Stimulated activated naive B cell treated with anti-CD40 and anti-IgM and Interleukin-4, amounts not matched to agents 10 μg/mL and 1 μg/mL and 100 μg/mL, for 72 hours (primary cell): ENCODE results near the gene HOXA4.

ENCODE experiments used
- ATAC-seq, 2 donors: fragments of 150-1000 bp; cut with Tn5 transposase; replicated peaks; 2 replicates each; pipeline ENCODE4 v1.10.0; 2021; ENCODE audit warnings: moderate library complexity in 1 of 2
- DNase-seq: peaks from one replicate; pipeline ENCODE4 v3.0.0; 2021
- H3K27ac Mint-ChIP-seq: one replicate; pipeline ENCODE4 v1.8.0; 2022; ENCODE audit warnings: mild to moderate bottlenecking, mixed read lengths
- H3K27me3 Mint-ChIP-seq, 2 donors: one replicate each; pipeline ENCODE4 v1.8.0; 2022; ENCODE audit warnings: mixed read lengths in 2 of 2
- H3K36me3 Mint-ChIP-seq, 2 donors: one replicate each; pipeline ENCODE4 v1.8.0; 2022; ENCODE audit warnings: mixed read lengths in 2 of 2, mild to moderate bottlenecking in 1 of 2
- H3K4me1 Mint-ChIP-seq, 2 donors: one replicate each; pipeline ENCODE4 v1.8.0; 2022; ENCODE audit warnings: mixed read lengths in 2 of 2, mild to moderate bottlenecking in 1 of 2
- H3K4me3 Mint-ChIP-seq, 2 donors: one replicate each; pipeline ENCODE4 v1.8.0; 2022; ENCODE audit warnings: mild to moderate bottlenecking in 2 of 2, mixed read lengths in 2 of 2, moderate library complexity in 1 of 2
- H3K9me3 Mint-ChIP-seq, 2 donors: one replicate each; pipeline ENCODE4 v1.8.0; 2022; ENCODE audit warnings: mixed read lengths in 2 of 2, mild to moderate bottlenecking in 1 of 2

HOXA4 gene

GRCh38 chr7:27094304-27095049, 36.1 kb downstream of the HOXA4 start:
- Mint-ChIP-seq H3K9me3 (no peaks in the 10 kb centered on the region), H3K4me3 (peak overlapping the region in 1 of 2 donors; percentile 88), H3K4me1 (peaks cover 31 to 46% of the 10 kb centered on the region in 2 donors), H3K27me3 (peaks cover 76 to 91% of the 10 kb centered on the region in 2 donors), H3K27ac (peak overlapping the region; percentile 56), H3K36me3 (peaks cover 3 to 11% of the 10 kb centered on the region in 2 donors)
- DNase-seq (no peak), ATAC-seq (no peak)

GRCh38 chr7:27093184-27093895, 37.2 kb downstream of the HOXA4 start:
- Mint-ChIP-seq H3K4me3 (no peak overlapping the region), H3K36me3 (peaks cover 4 to 5% of the 10 kb centered on the region in 2 donors), H3K27ac (no peak overlapping the region), H3K9me3 (peaks cover 0 to 2% of the 10 kb centered on the region in 2 donors), H3K4me1 (peaks cover 22 to 35% of the 10 kb centered on the region in 2 donors), H3K27me3 (peaks cover 76 to 89% of the 10 kb centered on the region in 2 donors)
- ATAC-seq (no peak), DNase-seq (no peak)

DNA sequence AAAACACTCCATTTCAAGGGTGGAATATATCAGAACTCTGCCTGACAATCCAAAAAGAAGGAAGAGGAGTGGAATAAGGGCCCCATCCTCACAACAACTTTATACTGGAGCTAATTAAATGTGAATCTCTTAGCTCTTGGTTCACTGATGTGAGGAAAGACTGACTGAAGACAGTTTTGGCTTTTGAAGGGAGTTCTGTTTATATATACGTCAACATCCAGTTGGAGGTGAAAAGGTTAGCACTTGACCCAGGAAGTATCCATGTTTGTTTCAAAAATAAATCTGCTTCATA, 37.8 kb downstream of the HOXA4 start:
- Mint-ChIP-seq H3K27ac (no peak overlapping the region), H3K36me3 (peaks cover 4 to 5% of the 10 kb centered on the region in 2 donors), H3K4me3 (no peak overlapping the region), H3K9me3 (peaks cover 0 to 2% of the 10 kb centered on the region in 2 donors), H3K4me1 (peaks cover 19 to 32% of the 10 kb centered on the region in 2 donors), H3K27me3 (peaks cover 74 to 89% of the 10 kb centered on the region in 2 donors)
- DNase-seq (no peak), ATAC-seq (no peak)

DNA sequence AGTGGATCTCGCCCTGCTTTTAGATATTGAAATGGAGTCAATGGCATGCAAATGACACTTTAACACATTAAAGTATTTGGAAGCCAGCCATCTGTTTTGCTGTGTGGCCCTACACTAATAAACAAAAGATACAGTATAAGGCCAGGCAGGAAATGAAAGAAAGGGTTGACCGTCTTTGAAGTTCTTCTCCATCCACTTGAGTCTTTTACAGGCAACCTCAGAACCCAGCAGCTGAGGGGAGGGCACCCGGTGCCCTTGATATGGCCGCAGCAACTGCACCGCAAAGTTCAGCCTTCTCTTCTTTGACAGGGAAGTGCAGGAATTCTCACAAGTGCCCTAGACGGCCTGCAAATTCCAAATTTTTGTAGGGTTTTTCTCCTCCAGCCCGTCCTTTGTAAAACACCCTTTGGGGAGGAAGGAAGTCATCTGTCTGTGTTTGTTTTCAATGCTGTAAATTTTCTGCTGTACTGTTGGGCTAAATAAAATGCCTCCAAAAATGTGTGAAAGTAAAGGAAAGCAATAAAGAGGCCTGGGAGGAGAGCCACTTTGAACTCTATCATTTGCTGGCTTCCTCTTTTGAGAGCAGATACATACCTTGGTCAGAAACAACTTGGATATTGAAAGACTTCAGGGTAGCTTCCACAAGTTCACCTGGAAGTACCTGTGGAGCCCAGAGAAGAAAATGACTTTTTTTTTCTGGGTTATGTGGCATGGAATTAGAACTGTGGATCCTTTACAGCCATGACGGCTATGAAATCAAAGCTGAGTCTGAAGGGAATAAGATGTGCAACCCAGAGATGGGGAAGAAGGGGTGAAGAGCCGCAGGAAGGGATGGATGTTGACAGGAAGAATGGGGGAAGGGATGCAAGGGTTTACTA, 38.4 kb downstream of the HOXA4 start:
- peaks cover 75 to 89% of the 10 kb centered on the region in 2 donors for H3K27me3 Mint-ChIP-seq
- DNase-seq (no peak), ATAC-seq (no peak)
- peaks cover 0 to 2% of the 10 kb centered on the region in 2 donors for H3K9me3 Mint-ChIP-seq
- H3K36me3 Mint-ChIP-seq: peaks cover 2 to 5% of the 10 kb centered on the region in 2 donors
- no peak overlapping the region for H3K27ac Mint-ChIP-seq
- peaks cover 14 to 31% of the 10 kb centered on the region in 2 donors for H3K4me1 Mint-ChIP-seq
- H3K4me3 Mint-ChIP-seq: no peak overlapping the region

- Mint-ChIP-seq H3K27me3 (peaks cover 75 to 89% of the 10 kb centered on the region in 2 donors), H3K27ac (no peak overlapping the region)
These were observed 39.5 kb downstream of the HOXA4 start for GRCh38 chr7:27091105-27091504.

DNA sequence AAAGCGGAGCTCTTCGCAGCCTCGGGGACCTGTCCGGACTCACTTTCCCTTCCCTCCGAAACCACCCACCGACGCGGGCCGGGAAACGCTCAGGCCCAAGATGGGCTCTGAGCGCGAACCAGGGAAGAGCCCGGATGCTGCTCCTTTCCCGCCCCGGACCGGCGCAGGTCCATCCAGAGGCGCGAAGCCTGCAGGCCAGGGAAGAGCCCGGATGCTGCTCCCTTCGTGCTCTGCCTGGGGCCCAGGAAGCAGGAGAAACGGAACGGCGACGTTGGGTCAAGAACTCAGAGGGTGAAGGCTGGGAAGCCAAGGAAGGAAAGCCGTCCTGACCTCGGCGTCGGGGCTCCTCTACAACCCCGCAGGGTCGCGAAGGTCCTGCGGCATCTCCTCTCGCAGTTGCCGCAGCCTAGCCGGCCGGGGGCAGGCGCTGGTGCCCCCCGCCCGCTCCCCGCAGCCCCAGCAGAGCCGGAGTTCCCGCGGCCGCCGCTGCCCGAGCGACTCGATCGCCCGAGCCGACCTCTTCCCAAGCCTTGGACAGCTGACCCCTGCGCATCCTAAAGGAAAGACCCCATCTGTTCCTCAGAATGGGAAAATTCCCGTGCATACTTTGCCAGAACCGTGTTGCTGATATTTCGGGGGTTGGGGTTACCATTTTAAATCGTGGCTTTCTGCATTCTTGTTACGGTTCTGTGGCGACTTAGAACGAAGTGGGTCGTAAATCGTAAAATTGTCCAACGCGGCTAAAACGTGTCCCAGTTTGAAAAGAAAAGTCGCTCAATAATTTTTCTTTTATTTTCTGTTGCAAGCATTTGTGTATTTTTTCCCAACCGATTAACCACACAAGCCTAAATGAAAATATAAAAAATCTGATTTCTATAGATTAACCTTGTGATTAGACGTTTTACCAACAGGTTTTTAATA, 42.3 kb downstream of the HOXA4 start:
- Mint-ChIP-seq H3K9me3 (peaks cover 0 to 2% of the 10 kb centered on the region in 2 donors), H3K4me1 (peaks cover 5 to 14% of the 10 kb centered on the region in 2 donors), H3K27me3 (peaks cover 58 to 66% of the 10 kb centered on the region in 2 donors), H3K4me3 (peak overlapping the region; percentile 64 to 68), H3K27ac (peak overlapping the region; percentile 88), H3K36me3 (peaks cover 0 to 4% of the 10 kb centered on the region in 2 donors)
- DNase-seq: no peak
- ATAC-seq: no peak

More at GRCh38 chr7:27091105-27091504, 39.5 kb downstream of the HOXA4 start:
- H3K9me3 Mint-ChIP-seq: peaks cover 0 to 2% of the 10 kb centered on the region in 2 donors
- ATAC-seq: no peak
- H3K4me1 Mint-ChIP-seq: peaks cover 11 to 26% of the 10 kb centered on the region in 2 donors
- peaks cover 0 to 5% of the 10 kb centered on the region in 2 donors for H3K36me3 Mint-ChIP-seq
- no peak overlapping the region for H3K4me3 Mint-ChIP-seq
- no peak for DNase-seq

DNA sequence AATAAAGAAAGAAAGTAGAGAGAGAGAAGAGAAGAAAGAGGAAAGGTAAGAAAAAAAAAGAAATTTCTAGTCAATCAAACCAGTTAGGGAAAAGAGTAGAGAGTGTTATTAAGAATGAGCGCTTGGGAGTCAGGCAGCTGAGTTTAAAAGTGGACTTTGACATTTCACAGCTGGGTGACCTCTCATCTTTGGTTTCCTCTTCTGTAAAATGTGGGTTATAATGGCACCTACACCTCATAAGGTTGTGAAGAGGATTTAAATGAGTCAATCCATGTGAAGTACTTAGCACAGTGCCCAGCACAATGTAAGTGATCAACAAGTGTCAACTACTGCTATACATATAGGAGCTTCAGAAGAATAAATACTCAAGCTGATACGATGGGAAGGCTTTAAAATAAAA, 46.9 kb downstream of the HOXA4 start:
- ATAC-seq (peak; percentile 97 to 98), DNase-seq (no peak)
- H3K27me3 Mint-ChIP-seq: peaks cover 23 to 28% of the 10 kb centered on the region in 2 donors
- peak overlapping the region; percentile 1 to 9 for H3K4me3 Mint-ChIP-seq
- no peak overlapping the region for H3K27ac Mint-ChIP-seq
- H3K4me1 Mint-ChIP-seq: peaks cover 8 to 23% of the 10 kb centered on the region in 2 donors
- H3K9me3 Mint-ChIP-seq: no peaks in the 10 kb centered on the region
- H3K36me3 Mint-ChIP-seq: no peaks in the 10 kb centered on the region

DNA sequence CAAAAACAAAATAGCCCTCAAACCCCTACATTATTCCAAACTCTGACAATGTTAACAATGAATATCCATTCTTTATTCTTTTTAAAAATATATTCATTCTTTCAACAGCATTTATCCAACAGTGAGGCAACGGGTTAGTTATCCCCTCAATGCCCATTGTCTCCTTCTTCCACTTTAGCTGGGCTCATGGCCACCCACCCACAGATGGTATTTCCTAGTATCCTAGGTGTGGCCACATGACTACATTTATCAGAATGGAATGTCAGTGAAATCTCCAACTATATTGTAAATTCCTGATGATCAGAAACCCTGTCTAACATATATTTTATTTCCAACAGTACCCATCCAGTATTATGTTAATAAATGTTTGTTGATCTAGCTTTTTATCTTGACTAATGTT, 48.4 kb downstream of the HOXA4 start:
- no peak for DNase-seq
- ATAC-seq: no peak
- Mint-ChIP-seq H3K4me3 (no peak overlapping the region), H3K9me3 (no peaks in the 10 kb centered on the region), H3K4me1 (peaks cover 7 to 15% of the 10 kb centered on the region in 2 donors), H3K36me3 (no peaks in the 10 kb centered on the region), H3K27ac (no peak overlapping the region), H3K27me3 (peaks cover 10 to 15% of the 10 kb centered on the region in 2 donors)

DNA sequence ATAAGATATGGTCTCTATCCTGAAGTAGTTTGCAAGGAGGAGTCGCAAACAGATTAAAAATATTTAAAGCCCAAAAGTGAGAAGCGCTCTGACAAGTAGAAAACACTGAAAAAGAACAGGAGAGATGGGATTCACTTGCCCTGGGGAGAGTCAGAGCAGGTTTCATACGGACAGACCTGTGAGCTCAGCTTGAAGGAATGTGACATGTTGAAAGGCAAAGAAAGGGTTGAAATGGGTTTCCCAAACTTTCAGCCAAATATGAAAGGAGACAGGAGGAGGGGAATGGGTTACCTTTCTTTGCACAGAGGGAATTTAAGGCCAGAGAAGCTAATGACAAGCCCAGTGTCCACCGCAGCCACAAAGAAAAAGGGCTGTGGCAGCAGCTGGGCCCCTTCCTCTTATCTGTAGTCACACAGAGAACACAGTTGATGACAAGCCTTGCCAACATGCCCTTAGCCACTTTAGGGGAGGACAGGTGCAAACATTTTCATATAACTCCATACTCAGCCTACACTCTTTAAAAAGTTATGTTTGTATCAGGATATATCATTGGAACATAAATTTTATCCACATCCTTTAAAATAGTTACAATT, 49.6 kb downstream of the HOXA4 start:
- H3K27ac Mint-ChIP-seq: no peak overlapping the region
- peaks cover 6 to 8% of the 10 kb centered on the region in 2 donors for H3K27me3 Mint-ChIP-seq
- DNase-seq (no peak), ATAC-seq (no peak)
- H3K4me1 Mint-ChIP-seq: peaks cover 7 to 15% of the 10 kb centered on the region in 2 donors
- H3K36me3 Mint-ChIP-seq: no peaks in the 10 kb centered on the region
- H3K4me3 Mint-ChIP-seq: no peak overlapping the region
- H3K9me3 Mint-ChIP-seq: no peaks in the 10 kb centered on the region

GRCh38 chr7:27079234-27079975, 51.2 kb downstream of the HOXA4 start:
- no peak for DNase-seq
- Mint-ChIP-seq H3K27me3 (peaks cover 4 to 5% of the 10 kb centered on the region in 2 donors), H3K27ac (no peak overlapping the region), H3K4me3 (no peak overlapping the region), H3K36me3 (no peaks in the 10 kb centered on the region), H3K4me1 (peaks cover 7 to 15% of the 10 kb centered on the region in 2 donors), H3K9me3 (no peaks in the 10 kb centered on the region)
- ATAC-seq: peak in 1 of 2 donors; percentile 41

DNA sequence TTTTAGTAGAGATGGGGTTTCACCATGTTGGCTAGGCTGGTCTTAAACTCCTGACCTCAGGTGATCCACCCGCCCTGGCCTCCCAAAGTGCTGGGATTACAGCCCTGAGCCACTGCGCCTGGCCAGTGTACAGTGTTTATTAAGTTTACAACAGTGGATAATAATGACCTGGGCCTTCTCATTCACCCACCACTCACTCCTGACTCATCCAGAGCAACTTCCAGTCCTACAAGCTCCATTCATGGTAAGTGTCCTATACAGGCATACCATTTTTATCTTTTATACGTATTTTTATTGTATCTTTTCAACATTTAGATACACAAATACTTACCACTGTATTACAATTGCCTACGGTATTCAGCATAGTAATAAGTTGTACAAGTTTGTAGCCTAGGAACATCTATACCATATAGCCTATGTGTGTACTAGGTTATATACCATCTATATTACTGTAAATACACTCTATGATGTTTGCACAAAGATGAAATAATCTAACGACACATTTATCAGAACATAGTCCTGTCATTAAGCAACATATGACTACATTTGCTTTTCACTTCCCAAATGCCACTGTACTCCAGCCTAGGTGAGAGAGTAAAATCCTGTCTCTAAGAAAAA, 51.8 kb downstream of the HOXA4 start:
- no peak for ATAC-seq
- H3K4me3 Mint-ChIP-seq: no peak overlapping the region
- H3K36me3 Mint-ChIP-seq: no peaks in the 10 kb centered on the region
- no peaks in the 10 kb centered on the region for H3K9me3 Mint-ChIP-seq
- H3K27me3 Mint-ChIP-seq: peaks cover 4 to 5% of the 10 kb centered on the region in 2 donors
- H3K27ac Mint-ChIP-seq: no peak overlapping the region
- peaks cover 7 to 14% of the 10 kb centered on the region in 2 donors for H3K4me1 Mint-ChIP-seq
- no peak for DNase-seq
